H1 (cell line): Measurements from ENCODE around the gene SLIT3. TPM values are rescaled to one million over a fixed set of nuclear protein-coding genes. Genes with fewer than 3 reads are reported as not detected.

Experiments used
- BCL11A ChIP-seq, 2 experiments: IDR thresholded peaks; one replicate each; pipeline ENCODE4 v1.6.1; 2011; ENCODE audit warnings: low read depth in 2 of 2, low read length in 2 of 2, mild to moderate bottlenecking in 2 of 2
- CBX5 ChIP-seq: fragments of 300-800, 300-1000 bp; sonication (generic); IDR thresholded peaks from 2 replicates; pipeline ENCODE4 v1.7.1; 2016; ENCODE audit warnings: antibody characterized with exemption, low read length, low read depth
- CREB1 ChIP-seq: IDR thresholded peaks from 2 replicates; pipeline ENCODE4 v1.6.1; 2012; ENCODE audit warnings: inconsistent platforms
- EGR1 ChIP-seq: IDR thresholded peaks from 2 replicates; pipeline ENCODE4 v1.6.1; 2011; ENCODE audit warnings: low read depth, low read length, borderline replicate concordance
- EZH2 ChIP-seq: fragments of 200-600 bp; sonication (generic); IDR thresholded peaks from 2 replicates; pipeline ENCODE4 v1.7.1; 2012; ENCODE audit warnings: low read depth, mild to moderate bottlenecking, moderate library complexity, low read length, inconsistent platforms; ENCODE audit not compliant: severe bottlenecking
- MAX ChIP-seq: IDR thresholded peaks from 2 replicates; pipeline ENCODE4 v1.6.1; 2012; ENCODE audit warnings: inconsistent platforms
- NANOG ChIP-seq: IDR thresholded peaks from 2 replicates; pipeline ENCODE4 v1.6.1; 2011; ENCODE audit warnings: low read length, low read depth, mild to moderate bottlenecking, inconsistent platforms; ENCODE audit not compliant: insufficient read depth, poor library complexity, severe bottlenecking
- NRF1 ChIP-seq: IDR thresholded peaks from 2 replicates; pipeline ENCODE4 v1.6.1; 2011; ENCODE audit warnings: mild to moderate bottlenecking, low read depth, low read length, improper control_type of control experiment
- POU5F1 ChIP-seq: IDR thresholded peaks from 2 replicates; pipeline ENCODE4 v1.6.1; 2011; ENCODE audit warnings: low read depth, mild to moderate bottlenecking, low read length, moderate library complexity
- RNF2 ChIP-seq: fragments of 200-900, 300-1000 bp; sonication (generic); IDR thresholded peaks from 2 replicates; pipeline ENCODE4 v1.7.1; 2016; ENCODE audit warnings: borderline replicate concordance, low read depth, mild to moderate bottlenecking, antibody characterized with exemption, low read length; ENCODE audit not compliant: poor library complexity, severe bottlenecking; ENCODE audit errors: missing control alignments
- polyA plus RNA-seq, 7 experiments: library from polyadenylated mRNA; depleted of rRNA in 3 of 7; stranded (reverse) in 5 of 7; unstranded in 2 of 7; fragments of >200 nt in 5 of 7; fragments of 200-250 nt in 2 of 7; gene quantifications; 1 replicate in 5 of 7; 2 replicates in 1 of 7; 4 replicates in 1 of 7; pipeline versions ENCODE4 v1.2.1 to v1.2.3, GENCODE V29; 2011 to 2013; ENCODE audit warnings: missing spikeins in 2 of 7, mixed read lengths in 2 of 7
- total RNA-seq: library from RNA; stranded (reverse); fragmentation: NEBNext Ultra II Directional; extraction: Animal tissue kit (Norgen Biotek cat#: 25700); gene quantifications from 2 replicates; pipeline ENCODE4 v1.2.1, GENCODE V29; 2021

The SLIT3 gene
- total and polyA plus RNA-seq, 2 of the 8 experiments (the other 6 are each of a cell fraction or from before 2014, with no cell fraction given): 1.1 to 1.2 TPM

DNA sequence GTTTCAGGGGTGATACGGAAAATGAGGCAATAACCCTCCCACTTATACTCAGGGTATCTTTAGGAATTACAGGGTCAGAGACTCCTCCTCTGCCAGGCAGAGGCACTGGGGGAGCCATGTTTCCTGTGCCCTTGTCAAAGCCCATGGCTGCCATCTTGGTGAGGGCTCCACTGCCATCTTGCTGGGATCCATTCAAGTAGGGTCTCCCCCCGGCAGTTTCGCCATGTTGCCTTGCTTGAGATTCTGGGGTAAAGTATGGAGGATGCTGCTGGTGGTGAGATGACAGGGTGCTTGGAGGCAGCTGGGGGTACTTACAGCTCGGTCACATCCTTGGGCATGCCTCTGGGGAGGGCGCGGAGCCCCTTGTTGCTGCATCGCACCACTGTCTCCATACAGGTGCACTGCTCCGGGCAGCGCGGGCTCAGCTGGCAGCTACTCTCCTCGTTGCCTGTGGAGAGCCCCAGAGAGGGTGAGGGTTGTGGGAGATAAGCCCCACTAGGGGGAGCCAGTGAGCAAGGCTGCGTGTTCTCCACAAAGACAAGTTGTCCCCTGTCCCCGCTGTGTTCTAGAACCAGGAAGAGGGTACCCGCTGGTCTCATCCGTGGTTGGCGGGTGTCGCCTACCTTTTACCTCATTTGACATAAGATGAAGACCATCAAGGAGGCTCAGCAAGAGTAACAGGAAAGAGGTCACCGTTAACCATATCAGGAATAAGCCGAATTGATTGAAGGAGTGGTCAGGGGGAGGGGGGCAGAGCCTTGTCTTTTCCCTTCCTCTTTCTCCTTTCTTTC, 552.8 kb downstream of the SLIT3 start (continued):
- TF ChIP-seq CREB1 (peak; percentile 54; the same call in 1 of the 2 replicates), EGR1 (no peak), RNF2 (no peak), NRF1 (no peak), BCL11A (IDR thresholded peaks at IDR 0.05; ENCODE audit: low read depth in 2 of 2, low read length in 2 of 2) (no peak), POU5F1 (no peak), EZH2 (no peak), NANOG (no peak), MAX (peak; percentile 42; the same call in 1 of the 2 replicates), CBX5 (no peak)
